ENCODE measurements around the gene CST1.
"Not testable (repeated sequence)": the region's sequence is repeated elsewhere in the genome, so short reads cannot be mapped to it uniquely, and the experiment has no call there.

CST1 gene

DNA sequence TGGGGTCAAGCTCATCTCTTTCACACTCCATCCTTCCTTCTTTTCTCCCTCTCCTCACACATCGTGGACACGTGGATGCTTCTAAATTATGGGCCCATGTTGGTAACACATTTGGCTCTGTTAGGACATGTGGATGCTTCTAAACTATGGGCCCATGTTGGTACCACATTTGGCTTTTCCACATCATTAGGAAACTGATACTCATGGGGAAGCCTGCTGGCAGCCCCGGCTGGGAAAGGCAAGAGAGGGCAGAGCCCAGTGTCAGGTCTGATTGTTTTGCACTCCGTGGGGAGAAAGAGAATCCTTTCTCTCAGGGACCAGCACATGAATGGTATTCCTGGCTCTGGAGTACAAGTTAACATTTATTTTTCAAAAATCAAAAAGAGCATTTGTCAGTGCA is 4.0 kb upstream of the CST1 start:
- no peak for DNase-seq

- DNase-seq, result no peak
These were observed 2.9 kb upstream of the CST1 start for GRCh38 chr20:23753589-23753988.

DNA sequence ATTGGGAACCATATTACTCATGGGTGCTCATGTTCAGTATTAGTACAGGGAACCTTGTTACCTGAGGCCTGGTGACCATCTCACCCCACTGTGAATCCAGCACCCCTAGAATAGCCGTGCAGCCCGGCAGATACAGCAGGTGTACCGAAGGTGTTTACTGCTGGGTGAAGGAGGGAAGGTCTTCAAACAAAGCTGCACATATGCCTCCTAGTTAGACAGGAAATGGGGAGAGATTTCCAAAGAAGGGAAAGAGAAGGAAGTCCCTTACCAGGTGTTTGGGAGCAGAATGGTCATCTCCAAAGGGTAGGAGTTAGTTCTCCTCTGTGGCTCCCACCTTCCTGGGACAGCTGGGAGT is 2.4 kb upstream of the CST1 start:
- no peak for DNase-seq

- no peak for DNase-seq
These were observed 1.9 kb upstream of the CST1 start for GRCh38 chr20:23752481-23753193.

- DNase-seq, result no peak
These were observed 1.3 kb upstream of the CST1 start for GRCh38 chr20:23752019-23752418.

DNA sequence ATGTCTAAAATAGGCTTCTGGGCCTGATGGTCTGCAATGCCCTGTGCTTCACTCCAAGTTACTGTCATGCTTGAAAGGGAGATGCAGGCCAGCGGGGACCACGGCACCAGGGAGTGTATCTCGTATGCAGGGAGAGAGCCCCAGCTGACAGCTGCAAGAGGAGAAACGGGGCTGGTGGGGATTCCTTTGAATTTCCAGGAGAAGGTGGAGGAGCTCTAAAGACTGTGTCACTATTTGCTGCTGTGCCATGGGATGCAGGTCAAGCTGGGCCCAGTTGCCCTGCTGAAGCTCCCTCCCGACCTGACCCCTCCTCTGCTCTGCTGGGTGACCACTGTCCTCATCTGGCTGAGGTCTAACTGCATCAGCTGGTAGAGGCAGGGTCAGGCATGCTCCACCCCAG is 989 bp downstream of the CST1 start:
- no peak for DNase-seq

- DNase-seq, result not testable (repeated sequence)
These were observed 1.8 kb downstream of the CST1 start for GRCh38 chr20:23748975-23749374.

GRCh38 chr20:23747551-23747950 is 3.2 kb downstream of the CST1 start:
- not testable (repeated sequence) for DNase-seq

DNA sequence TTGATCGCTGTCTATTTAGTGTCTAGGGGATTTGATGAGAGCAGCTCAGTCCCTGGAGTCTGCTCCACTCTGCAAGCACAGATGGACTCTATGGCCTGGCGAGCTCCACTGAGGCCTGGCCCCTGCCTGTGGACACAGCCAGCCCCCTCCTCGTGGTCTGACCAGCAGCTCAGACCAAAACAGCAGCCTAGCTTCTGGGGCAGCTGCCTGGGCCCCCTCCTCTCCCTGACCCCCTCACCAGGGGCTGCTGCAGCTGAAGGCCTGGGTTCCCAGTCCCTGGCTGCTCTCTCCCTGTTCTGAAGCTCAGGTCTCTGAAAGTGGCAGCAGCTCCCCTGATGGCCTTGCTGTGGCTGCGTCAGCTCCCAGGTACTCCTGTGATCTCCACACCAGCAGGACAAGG is 3.6 kb downstream of the CST1 start:
- not testable (repeated sequence) for DNase-seq

DNA sequence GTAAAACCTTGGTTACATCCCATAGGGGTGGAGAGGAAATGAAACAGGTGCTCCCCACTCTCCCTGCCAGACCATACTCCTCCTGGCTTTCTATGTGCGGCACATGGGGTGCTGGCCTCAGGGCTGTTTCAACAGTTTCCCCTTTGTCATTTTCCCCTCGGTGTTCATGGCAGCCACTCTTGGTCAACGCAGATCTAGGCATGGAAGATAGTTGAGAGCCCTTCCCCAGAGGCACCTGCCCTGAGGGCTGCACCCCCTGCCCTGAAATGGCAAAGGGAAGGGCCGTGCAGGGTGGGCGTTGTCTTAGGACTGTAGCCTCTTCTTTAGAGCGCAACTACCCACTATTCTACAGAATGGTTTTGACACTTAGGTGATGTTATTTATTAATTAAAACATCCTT is 4.4 kb downstream of the CST1 start:
- DNase-seq, result no peak

DNA sequence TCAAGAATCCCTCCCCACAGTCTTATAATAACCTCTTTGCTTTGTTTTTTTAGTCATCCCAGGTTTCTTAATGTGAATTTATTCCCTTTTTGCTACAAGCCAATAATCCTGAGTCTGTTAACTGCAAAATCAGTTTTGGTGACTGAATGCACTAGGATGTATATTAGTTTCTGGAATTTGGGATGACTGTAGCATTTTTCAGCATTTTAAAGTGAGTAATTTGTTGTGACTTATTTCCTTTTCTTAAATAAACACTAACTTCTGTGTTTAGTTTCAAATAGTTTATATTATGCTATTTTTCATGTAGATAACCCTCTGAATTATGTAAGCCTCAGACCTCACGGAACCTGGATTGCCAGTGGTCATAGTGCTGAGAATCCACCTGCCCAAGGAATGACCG is 5.5 kb downstream of the CST1 start:
- DNase-seq, result no peak

- DNase-seq, result no peak
These were observed 5.9 kb downstream of the CST1 start for GRCh38 chr20:23744817-23745216.

GRCh38 chr20:23735391-23735790 is 15.3 kb downstream of the CST1 start:
- DNase-seq, result not testable (repeated sequence)

DNA sequence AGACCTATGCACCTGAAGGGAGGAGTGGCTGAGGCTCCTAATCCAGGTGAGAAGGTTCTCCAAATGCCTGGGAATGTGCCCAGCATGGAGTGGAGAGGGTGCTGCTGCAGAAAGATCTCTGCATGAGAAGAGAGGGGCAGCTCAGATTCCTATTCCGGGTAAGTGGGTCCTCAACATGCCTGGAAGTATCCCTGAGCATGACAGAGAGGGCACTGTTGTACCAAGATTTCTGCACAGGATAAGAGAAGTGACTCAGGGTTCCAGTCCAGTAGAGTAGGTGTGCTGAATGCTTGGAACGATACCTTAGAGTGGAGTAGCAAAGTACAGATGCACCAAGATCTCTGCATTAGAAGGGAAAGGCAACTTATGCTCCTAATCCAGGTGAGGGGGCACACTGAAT is 15.8 kb downstream of the CST1 start:
- DNase-seq, result not testable (repeated sequence)

DNA sequence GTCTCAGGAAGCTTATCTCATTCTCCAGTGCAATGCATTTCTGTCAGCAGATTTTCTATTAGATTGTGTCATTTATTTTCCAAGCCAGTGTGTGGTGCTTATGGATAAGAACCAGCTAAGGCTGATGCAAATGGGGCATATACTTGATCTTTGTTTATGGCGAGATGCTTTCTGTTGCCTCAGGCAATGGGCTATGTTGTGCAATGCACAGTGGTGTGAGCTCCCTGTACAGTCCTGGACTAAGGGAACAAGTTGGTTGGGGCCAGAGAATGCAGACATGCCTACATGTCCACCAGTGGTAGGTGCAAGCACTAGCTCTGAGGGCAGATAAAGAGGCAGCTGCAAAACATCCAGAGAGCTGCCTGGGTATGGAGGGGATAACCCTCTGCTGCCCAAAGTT is 16.3 kb downstream of the CST1 start:
- not testable (repeated sequence) for DNase-seq

- no peak for DNase-seq
These were observed 23.7 kb downstream of the CST1 start for GRCh38 chr20:23727016-23727415.

DNA sequence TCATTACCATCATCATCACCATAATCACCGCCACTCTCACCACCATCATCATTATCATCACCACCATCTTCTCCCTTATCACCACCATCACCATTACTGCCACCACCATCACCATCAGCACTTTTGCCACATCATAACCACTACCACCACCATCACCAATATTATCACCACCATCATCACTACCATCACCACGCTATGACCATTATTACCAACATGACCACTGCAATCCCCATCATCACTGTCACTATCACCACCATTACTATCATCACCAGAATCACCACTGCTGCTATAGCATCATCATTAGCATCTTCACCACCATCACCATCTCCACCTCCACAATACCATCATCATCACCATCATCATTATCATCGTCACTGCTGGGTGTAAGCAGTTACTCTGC is 25.6 kb downstream of the CST1 start:
- DNase-seq, result no peak

DNA sequence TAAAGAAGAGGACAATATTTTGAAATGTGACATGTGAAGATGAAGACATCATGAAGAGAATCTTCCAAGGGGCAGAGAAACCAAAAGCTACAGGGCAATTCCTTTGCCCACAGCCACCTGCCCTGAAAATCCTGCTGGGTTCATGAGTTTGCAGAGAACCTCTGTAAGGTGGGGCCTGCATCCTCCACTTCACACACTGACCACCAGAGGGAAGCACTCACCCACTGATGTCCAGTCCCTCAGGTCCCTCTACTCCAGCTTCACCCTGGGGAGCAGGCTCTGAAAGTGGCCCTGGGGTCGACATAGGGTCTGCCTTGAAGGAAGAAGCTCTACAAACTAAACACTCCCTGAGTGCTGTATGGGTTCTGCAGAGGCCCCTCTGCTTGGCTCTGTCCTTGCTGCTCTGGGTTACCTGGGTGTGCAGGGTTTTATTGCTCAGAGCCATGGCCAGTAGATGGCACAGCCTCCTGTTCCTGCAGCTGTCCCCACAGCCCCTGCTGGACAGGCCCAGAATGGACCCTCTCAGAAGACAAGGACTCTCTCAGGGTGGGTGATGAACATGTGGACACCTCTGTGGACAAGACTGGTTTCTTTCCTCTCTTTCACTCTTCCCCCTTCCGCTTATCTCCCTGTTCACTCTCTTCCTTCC is 27.0 kb downstream of the CST1 start:
- DNase-seq, result not testable (repeated sequence)

- not testable (repeated sequence) for DNase-seq
These were observed 27.9 kb downstream of the CST1 start for GRCh38 chr20:23722851-23723250.

DNA sequence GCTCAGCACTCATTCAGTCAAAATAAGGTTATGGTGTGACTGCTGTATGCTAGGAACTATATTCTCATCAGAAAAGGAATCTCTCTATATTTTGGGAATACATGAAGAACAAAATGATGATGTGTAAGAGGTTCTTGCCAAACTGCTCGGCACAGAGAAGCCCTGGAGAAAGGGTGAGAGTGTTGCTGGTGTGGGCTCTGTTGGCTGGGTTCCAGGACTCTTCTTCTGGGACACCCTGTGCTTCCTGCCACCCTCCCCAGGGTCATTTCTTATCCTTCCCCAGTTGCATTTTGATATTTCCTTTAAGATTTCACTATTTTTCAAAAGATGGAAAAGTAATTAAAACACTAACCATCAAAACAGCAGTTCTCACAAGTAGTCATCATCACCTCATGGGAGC is 28.8 kb downstream of the CST1 start:
- no peak for DNase-seq

DNA sequence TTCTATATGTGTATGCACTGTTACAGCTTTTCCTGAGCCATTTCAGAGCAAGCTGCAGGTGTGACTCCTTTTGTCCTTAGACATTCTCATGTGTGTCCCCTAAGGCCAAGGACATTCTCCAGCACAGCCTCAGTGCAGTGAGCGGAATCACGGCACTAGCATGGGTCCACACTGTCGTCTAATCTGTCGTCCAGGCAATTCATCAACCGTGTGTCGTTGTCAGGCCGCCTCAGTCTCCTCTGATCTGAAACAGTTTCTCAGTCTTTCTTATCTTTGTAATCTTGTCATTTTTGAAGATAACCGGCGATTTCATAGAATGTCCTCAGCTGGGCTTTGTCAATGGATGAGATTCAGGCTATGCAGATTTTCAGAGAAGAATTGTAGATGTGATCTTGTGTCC is 31.4 kb downstream of the CST1 start:
- DNase-seq, result not testable (repeated sequence)

DNA sequence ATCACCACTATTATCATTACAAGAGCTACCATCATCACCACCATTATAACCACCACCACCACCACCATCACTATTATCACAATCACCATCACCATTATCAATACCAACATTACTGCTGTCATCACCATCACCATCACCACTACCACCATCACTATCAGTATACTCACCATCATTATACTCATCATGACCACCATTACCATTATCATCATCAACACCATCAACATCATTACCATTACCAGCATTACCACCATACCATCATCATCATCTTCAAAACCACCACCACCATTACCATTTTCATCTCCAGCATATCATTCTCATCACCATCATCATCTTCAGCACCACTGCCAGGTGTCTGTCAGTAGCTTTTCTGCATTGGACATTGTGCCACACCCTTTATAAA is 39.0 kb downstream of the CST1 start:
- not testable (repeated sequence) for DNase-seq

- DNase-seq, result no peak
These were observed 40.0 kb downstream of the CST1 start for GRCh38 chr20:23710771-23711170.

- no peak for DNase-seq
These were observed 44.8 kb downstream of the CST1 start for GRCh38 chr20:23705895-23706294.

DNA sequence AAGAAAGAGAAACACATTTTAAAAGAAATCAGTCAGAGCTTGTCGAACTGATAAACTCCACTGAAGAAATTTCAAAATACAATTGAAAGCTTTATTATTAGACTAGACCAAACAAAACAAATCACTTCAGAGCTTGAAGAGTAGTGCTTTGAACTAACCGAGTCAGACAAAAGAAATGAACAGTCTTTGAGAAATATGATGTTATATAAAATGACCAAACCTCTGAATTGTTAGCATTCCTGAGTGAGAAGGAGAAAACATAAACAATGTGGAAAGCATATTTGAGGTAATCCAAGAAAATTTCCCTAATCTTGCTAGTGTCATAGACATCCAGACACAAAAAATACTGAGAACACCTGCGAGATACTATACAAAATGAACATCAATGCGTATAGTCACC is 48.7 kb downstream of the CST1 start:
- DNase-seq, result no peak
